ENCODE measurements around the gene POLE.

DNA sequence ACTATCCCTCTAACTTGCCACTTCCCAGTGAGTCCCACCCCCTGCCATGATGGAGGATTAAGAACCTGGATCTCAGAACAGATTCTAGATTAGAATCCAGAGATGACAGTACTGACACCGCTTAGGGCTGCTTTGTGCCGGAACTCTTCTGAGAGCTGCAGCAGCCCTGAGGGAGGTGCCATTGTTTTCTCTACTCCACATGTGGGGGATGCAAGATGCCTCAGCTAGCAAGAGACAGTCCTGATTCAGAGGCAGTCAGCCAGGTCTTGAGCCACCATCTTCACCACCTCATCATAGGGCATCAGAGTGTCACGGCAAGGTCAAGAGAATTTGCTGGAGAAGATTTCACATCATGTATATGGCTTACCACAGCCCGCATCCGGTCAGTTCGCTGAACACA lies 20.1 kb upstream of the POLE start:
- TF ChIP-seq, protein P1, sequence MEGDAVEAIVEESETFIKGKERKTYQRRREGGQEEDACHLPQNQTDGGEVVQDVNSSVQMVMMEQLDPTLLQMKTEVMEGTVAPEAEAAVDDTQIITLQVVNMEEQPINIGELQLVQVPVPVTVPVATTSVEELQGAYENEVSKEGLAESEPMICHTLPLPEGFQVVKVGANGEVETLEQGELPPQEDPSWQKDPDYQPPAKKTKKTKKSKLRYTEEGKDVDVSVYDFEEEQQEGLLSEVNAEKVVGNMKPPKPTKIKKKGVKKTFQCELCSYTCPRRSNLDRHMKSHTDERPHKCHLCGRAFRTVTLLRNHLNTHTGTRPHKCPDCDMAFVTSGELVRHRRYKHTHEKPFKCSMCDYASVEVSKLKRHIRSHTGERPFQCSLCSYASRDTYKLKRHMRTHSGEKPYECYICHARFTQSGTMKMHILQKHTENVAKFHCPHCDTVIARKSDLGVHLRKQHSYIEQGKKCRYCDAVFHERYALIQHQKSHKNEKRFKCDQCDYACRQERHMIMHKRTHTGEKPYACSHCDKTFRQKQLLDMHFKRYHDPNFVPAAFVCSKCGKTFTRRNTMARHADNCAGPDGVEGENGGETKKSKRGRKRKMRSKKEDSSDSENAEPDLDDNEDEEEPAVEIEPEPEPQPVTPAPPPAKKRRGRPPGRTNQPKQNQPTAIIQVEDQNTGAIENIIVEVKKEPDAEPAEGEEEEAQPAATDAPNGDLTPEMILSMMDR (conservative IDR thresholded peaks at IDR 0.05; ENCODE audit: low read length), result no peak
- no peak for TF ChIP-seq EZH2phosphoT487 (IDR thresholded peaks at IDR 0.05; ENCODE audit: borderline replicate concordance)
